K562 (cell line): ENCODE data around the gene SLC2A4. TPM values are rescaled to one million over a fixed set of nuclear protein-coding genes. Genes with fewer than 3 reads are reported as not detected.

Experiments
- BRD9 ChIP-seq: fragments of 450-650 bp; IDR thresholded peaks from 2 replicates; pipeline ENCODE4 v1.6.1; 2018; ENCODE audit warnings: low read depth; ENCODE audit not compliant: partially characterized antibody
- CTCFL ChIP-seq: IDR thresholded peaks from 2 replicates; pipeline ENCODE4 v1.6.1; 2011; ENCODE audit warnings: borderline replicate concordance, low read depth, mild to moderate bottlenecking, moderate library complexity, low read length; ENCODE audit not compliant: insufficient read depth, poor library complexity, severe bottlenecking
- HEY1 ChIP-seq: fragments of 250-450 bp; sonication (Bioruptor Pico); IDR thresholded peaks from 2 replicates; pipeline ENCODE4 v1.5.0; 2020; ENCODE audit warnings: mild to moderate bottlenecking, moderate library complexity, borderline replicate concordance
- MAFG ChIP-seq: fragments of 450-650 bp; conservative IDR thresholded peaks from 2 replicates; pipeline ENCODE4 v1.6.1; 2016; ENCODE audit warnings: missing genetic modification characterization, missing compliant biosample characterization
- RNF219 ChIP-seq: fragments of 250-450 bp; sonication (Bioruptor Pico); IDR thresholded peaks from 2 replicates; pipeline ENCODE4 v1.5.0; 2022; ENCODE audit warnings: mild to moderate bottlenecking
- ZBTB8A ChIP-seq: fragments of 450-650 bp; IDR thresholded peaks from 2 replicates; pipeline ENCODE4 v1.6.1; 2018; ENCODE audit warnings: mild to moderate bottlenecking, moderate library complexity; ENCODE audit not compliant: partially characterized antibody
- ZNF407 ChIP-seq: fragments of 450-650 bp; IDR thresholded peaks from 2 replicates; pipeline ENCODE4 v1.6.1; 2016; ENCODE audit warnings: low read depth
- ZNF586 ChIP-seq: fragments of 450-650 bp; formaldehyde crosslinking; conservative IDR thresholded peaks from 2 replicates; pipeline ENCODE4 v1.4.0; 2020; ENCODE audit warnings: mild to moderate bottlenecking, moderate library complexity
- polyA plus RNA-seq, 8 experiments: library from polyadenylated mRNA; depleted of rRNA in 4 of 8; stranded (reverse) in 5 of 8; unstranded in 3 of 8; fragments of >200 nt; fragmentation: Nextera tagmentation in 2 of 8; fragmentation: Illumina TruSeq in 1 of 8; extraction: Ambion mirVana in 2 of 8; extraction: Trizol in 1 of 8; gene quantifications; 2 replicates each; pipeline versions ENCODE4 v1.2.1 to v1.2.3, GENCODE V29; 2011 to 2014; ENCODE audit warnings: inconsistent platforms in 1 of 8, missing spikeins in 1 of 8
- total RNA-seq, 7 experiments: library from RNA; depleted of rRNA in 6 of 7; stranded (reverse); fragments of >200 nt in 6 of 7; fragmentation: Illumina TruSeq in 2 of 7; extraction: Trizol in 2 of 7; gene quantifications; 2 replicates each; pipeline versions ENCODE4 v1.2.1 to v1.2.3, GENCODE V29; 2011 to 2021; ENCODE audit warnings: low replicate concordance in 1 of 7
- TF ChIP-seq, protein P1 (sequence below): fragments of 450-650 bp; formaldehyde crosslinking; conservative IDR thresholded peaks from 2 replicates; pipeline ENCODE4 v1.4.0; 2022; ENCODE audit warnings: mild to moderate bottlenecking, missing genetic modification characterization

The SLC2A4 gene
- total and polyA plus RNA-seq, 9 of the 15 experiments (the other 6 are each of a cell fraction or from before 2014, with no cell fraction given): 0.74 to 3.5 (median 1.6) TPM

GRCh38 chr17:7234083-7234951, 47.2 kb upstream of the SLC2A4 start, which contains the start of gene DVL2 (continued):
- no peak for TF ChIP-seq MAFG (tag)
- TF ChIP-seq ZNF407: no peak
- TF ChIP-seq, protein P1, sequence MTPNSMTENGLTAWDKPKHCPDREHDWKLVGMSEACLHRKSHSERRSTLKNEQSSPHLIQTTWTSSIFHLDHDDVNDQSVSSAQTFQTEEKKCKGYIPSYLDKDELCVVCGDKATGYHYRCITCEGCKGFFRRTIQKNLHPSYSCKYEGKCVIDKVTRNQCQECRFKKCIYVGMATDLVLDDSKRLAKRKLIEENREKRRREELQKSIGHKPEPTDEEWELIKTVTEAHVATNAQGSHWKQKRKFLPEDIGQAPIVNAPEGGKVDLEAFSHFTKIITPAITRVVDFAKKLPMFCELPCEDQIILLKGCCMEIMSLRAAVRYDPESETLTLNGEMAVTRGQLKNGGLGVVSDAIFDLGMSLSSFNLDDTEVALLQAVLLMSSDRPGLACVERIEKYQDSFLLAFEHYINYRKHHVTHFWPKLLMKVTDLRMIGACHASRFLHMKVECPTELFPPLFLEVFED: peak; percentile 97
- no peak for TF ChIP-seq RNF219
- TF ChIP-seq BRD9: no peak
- TF ChIP-seq ZBTB8A: no peak
- TF ChIP-seq HEY1: peak; percentile 14; the same call in 1 of the 2 replicates
- no peak for TF ChIP-seq CTCFL
- TF ChIP-seq ZNF586 (CRISPR knock-in tag): no peak; the same call in 1 of the 2 replicates
